ENCODE data around the gene C18orf63.

C18orf63 gene

GRCh38 chr18:74334242-74334893 lies 18.7 kb downstream of the C18orf63 start:
- Mint-ChIP-seq H3K36me3 (no peaks in the 10 kb centered on the region), H3K27ac (no peak overlapping the region)

GRCh38 chr18:74336656-74337055 lies 21.0 kb downstream of the C18orf63 start:
- no peak overlapping the region for H3K27ac Mint-ChIP-seq
- no peaks in the 10 kb centered on the region for H3K36me3 Mint-ChIP-seq
- H3K4me1 Mint-ChIP-seq = no peaks in the 10 kb centered on the region
- H3K27me3 Mint-ChIP-seq = peaks cover 2% of the 10 kb centered on the region
- H3K4me3 Mint-ChIP-seq = no peak overlapping the region
- no peaks in the 10 kb centered on the region for H3K9me3 Mint-ChIP-seq

More at GRCh38 chr18:74334242-74334893, 18.7 kb downstream of the C18orf63 start:
- H3K9me3 Mint-ChIP-seq = no peaks in the 10 kb centered on the region
- H3K4me1 Mint-ChIP-seq = no peaks in the 10 kb centered on the region
- no peak overlapping the region for H3K4me3 Mint-ChIP-seq
- H3K27me3 Mint-ChIP-seq = peaks cover 3% of the 10 kb centered on the region

- H3K4me3 Mint-ChIP-seq = no peak overlapping the region
- no peak overlapping the region for H3K27ac Mint-ChIP-seq
- peaks cover 2% of the 10 kb centered on the region for H3K27me3 Mint-ChIP-seq
- no peaks in the 10 kb centered on the region for H3K9me3 Mint-ChIP-seq
- H3K36me3 Mint-ChIP-seq = no peaks in the 10 kb centered on the region
- no peaks in the 10 kb centered on the region for H3K4me1 Mint-ChIP-seq
Measured at GRCh38 chr18:74337155-74337911, 21.7 kb downstream of the C18orf63 start.

GRCh38 chr18:74337912-74338309 lies 22.3 kb downstream of the C18orf63 start:
- Mint-ChIP-seq H3K36me3 (no peaks in the 10 kb centered on the region), H3K9me3 (no peaks in the 10 kb centered on the region), H3K4me1 (no peaks in the 10 kb centered on the region)

GRCh38 chr18:74342416-74343043 lies 26.9 kb downstream of the C18orf63 start:
- Mint-ChIP-seq H3K36me3 (no peaks in the 10 kb centered on the region), H3K4me1 (no peaks in the 10 kb centered on the region), H3K4me3 (no peak overlapping the region), H3K27me3 (peaks cover 2% of the 10 kb centered on the region), H3K27ac (no peak overlapping the region), H3K9me3 (no peaks in the 10 kb centered on the region)

More at GRCh38 chr18:74337912-74338309, 22.3 kb downstream of the C18orf63 start:
- Mint-ChIP-seq H3K27me3 (peaks cover 2% of the 10 kb centered on the region), H3K4me3 (no peak overlapping the region), H3K27ac (no peak overlapping the region)

GRCh38 chr18:74346206-74346605 lies 30.6 kb downstream of the C18orf63 start:
- no peak overlapping the region for H3K27ac Mint-ChIP-seq
- no peaks in the 10 kb centered on the region for H3K9me3 Mint-ChIP-seq
- H3K4me1 Mint-ChIP-seq = no peaks in the 10 kb centered on the region
- H3K4me3 Mint-ChIP-seq = no peak overlapping the region
- H3K36me3 Mint-ChIP-seq = no peaks in the 10 kb centered on the region
- no peaks in the 10 kb centered on the region for H3K27me3 Mint-ChIP-seq

GRCh38 chr18:74348581-74348980 lies 32.9 kb downstream of the C18orf63 start:
- Mint-ChIP-seq H3K9me3 (no peaks in the 10 kb centered on the region), H3K27me3 (no peaks in the 10 kb centered on the region), H3K4me3 (no peak overlapping the region), H3K4me1 (no peaks in the 10 kb centered on the region), H3K36me3 (no peaks in the 10 kb centered on the region), H3K27ac (no peak overlapping the region)

- no peaks in the 10 kb centered on the region for H3K9me3 Mint-ChIP-seq
- no peaks in the 10 kb centered on the region for H3K27me3 Mint-ChIP-seq
- H3K27ac Mint-ChIP-seq = no peak overlapping the region
- H3K36me3 Mint-ChIP-seq = no peaks in the 10 kb centered on the region
- peaks cover 1% of the 10 kb centered on the region for H3K4me1 Mint-ChIP-seq
- H3K4me3 Mint-ChIP-seq = no peak overlapping the region
Measured at GRCh38 chr18:74351354-74351753, 35.7 kb downstream of the C18orf63 start.

GRCh38 chr18:74353169-74353775 lies 37.6 kb downstream of the C18orf63 start:
- Mint-ChIP-seq H3K27ac (no peak overlapping the region), H3K36me3 (no peaks in the 10 kb centered on the region), H3K4me3 (no peak overlapping the region), H3K4me1 (peaks cover 13% of the 10 kb centered on the region), H3K27me3 (no peaks in the 10 kb centered on the region), H3K9me3 (no peaks in the 10 kb centered on the region)

GRCh38 chr18:74356959-74357358 lies 41.3 kb downstream of the C18orf63 start:
- Mint-ChIP-seq H3K4me1 (peaks cover 13% of the 10 kb centered on the region), H3K36me3 (no peaks in the 10 kb centered on the region), H3K4me3 (no peak overlapping the region), H3K27ac (no peak overlapping the region), H3K27me3 (no peaks in the 10 kb centered on the region), H3K9me3 (no peaks in the 10 kb centered on the region)

GRCh38 chr18:74360852-74361655 lies 45.4 kb downstream of the C18orf63 start:
- peak overlapping the region; percentile 84 for H3K27ac Mint-ChIP-seq
- no peak overlapping the region for H3K4me3 Mint-ChIP-seq
- no peaks in the 10 kb centered on the region for H3K9me3 Mint-ChIP-seq
- H3K36me3 Mint-ChIP-seq = no peaks in the 10 kb centered on the region
- peaks cover 13% of the 10 kb centered on the region for H3K4me1 Mint-ChIP-seq
- no peaks in the 10 kb centered on the region for H3K27me3 Mint-ChIP-seq

GRCh38 chr18:74367905-74368304 lies 52.3 kb downstream of the C18orf63 start:
- Mint-ChIP-seq H3K9me3 (no peaks in the 10 kb centered on the region), H3K4me1 (peaks cover 34% of the 10 kb centered on the region), H3K4me3 (no peak overlapping the region), H3K36me3 (no peaks in the 10 kb centered on the region), H3K27me3 (no peaks in the 10 kb centered on the region), H3K27ac (no peak overlapping the region)

- Mint-ChIP-seq H3K27ac (peak overlapping the region; percentile 30), H3K27me3 (no peaks in the 10 kb centered on the region), H3K9me3 (no peaks in the 10 kb centered on the region), H3K36me3 (no peaks in the 10 kb centered on the region), H3K4me3 (peak overlapping the region; percentile 5), H3K4me1 (peaks cover 43% of the 10 kb centered on the region)
Measured at GRCh38 chr18:74368901-74369705, 53.5 kb downstream of the C18orf63 start.

- Mint-ChIP-seq H3K4me1 (peaks cover 53% of the 10 kb centered on the region), H3K4me3 (no peak overlapping the region), H3K36me3 (no peaks in the 10 kb centered on the region), H3K9me3 (no peaks in the 10 kb centered on the region), H3K27me3 (no peaks in the 10 kb centered on the region), H3K27ac (no peak overlapping the region)
Measured at GRCh38 chr18:74370115-74370514, 54.5 kb downstream of the C18orf63 start.
